Measurements from ENCODE around the gene SPTBN4.
"Not testable (repeated sequence)": the region's sequence is repeated elsewhere in the genome, so short reads cannot be mapped to it uniquely, and the experiment has no call there.

Gene SPTBN4

DNA sequence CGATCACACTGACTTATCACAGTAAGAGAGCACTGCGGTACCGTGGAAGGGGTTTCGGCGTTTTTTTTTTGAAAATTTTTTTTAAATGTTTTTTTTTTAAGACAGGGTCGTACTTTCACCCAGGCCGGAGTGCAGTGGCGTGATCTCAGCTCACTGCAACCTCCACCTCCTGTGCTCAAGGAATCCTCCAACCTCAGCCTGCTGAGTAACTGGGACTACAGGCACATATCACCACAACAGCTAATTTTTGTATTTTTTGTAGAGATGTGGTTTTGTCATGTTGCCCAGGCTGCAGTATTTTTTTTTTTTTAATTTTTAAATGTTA lies 153.3 kb downstream of the SPTBN4 start:
- Histone ChIP-seq H3K9me3 (ENCODE audit: control insufficient read depth in 5 of 5, low read length in 5 of 5) (no peaks in the 10 kb centered on the region), H3K27ac (ENCODE audit: low read depth, low read length) (no peak overlapping the region), H3K36me3 (ENCODE audit: control insufficient read depth in 5 of 5, insufficient read depth in 5 of 5, low read length in 5 of 5) (peaks cover 0 to 43% (median 29%) of the 10 kb centered on the region in 5 donors), H3K9ac (ENCODE audit: low read length in 5 of 5) (no peak overlapping the region), H3K4me3 (ENCODE audit: low read depth in 1 of 5, low read length in 5 of 5) (no peak overlapping the region), H3K27me3 (ENCODE audit: control insufficient read depth in 5 of 5, insufficient read depth in 4 of 5, low read length in 5 of 5) (no peaks in the 10 kb centered on the region), H3K4me1 (ENCODE audit: control insufficient read depth in 5 of 5, insufficient read depth in 5 of 5, low read length in 5 of 5) (no peaks in the 10 kb centered on the region)

DNA sequence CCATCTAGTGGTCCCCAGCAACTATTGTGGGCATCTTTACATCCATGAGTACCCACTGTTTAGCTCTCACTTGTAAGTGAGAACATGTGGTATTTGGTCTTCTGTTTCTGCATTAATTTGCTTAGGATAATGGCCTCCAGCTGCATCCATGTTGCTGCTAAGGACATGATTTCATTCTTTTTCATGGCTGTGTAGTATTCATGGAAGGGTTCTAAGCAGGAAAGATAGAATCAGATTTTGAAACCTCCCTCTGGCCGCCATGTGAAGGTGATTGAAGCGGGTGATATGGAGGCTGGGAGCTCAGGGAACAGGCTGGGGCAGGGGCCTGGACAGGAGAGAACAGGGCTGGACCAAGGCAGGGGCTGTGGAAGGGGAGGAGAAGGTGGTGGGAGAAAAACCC lies 154.5 kb downstream of the SPTBN4 start:
- no peaks in the 10 kb centered on the region for H3K27me3 ChIP-seq (ENCODE audit: control insufficient read depth in 5 of 5, insufficient read depth in 4 of 5, low read length in 5 of 5)

DNA sequence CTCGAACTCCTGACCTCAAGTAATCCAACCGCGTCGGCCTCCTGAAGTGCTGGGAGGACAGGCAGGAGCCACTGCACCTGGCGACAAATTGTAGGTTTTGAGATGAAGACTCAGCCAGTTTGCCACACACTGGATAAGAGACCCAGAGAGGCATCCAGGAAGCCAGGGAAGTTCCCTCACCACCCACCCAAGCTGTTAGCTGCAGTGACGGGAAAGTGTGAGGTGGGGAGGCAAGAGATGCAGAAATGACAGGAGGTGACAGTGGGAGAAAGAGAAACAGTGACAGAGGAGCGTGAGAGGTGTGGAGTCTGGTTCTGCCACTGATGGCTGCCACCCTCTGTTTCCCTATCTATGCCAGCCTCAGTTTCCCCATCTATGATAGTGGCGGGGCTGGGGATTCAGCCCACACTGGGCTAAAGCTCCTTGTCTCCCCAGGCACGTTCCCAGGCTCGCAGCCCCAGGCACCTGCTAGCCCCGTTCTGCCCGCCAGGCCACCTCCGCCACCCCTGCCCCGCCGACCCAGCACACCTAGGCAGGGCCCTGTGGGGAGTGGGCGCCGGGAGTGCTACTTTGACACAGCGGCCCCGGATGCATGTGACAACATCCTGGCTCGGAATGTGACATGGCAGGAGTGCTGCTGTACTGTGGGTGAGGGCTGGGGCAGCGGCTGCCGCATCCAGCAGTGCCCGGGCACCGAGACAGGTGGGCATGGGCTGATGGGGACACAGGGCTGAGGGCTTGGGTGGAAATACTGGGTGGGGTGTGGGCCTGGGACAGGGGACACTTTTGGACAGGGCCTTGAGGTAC lies 155.4 kb downstream of the SPTBN4 start:
- Histone ChIP-seq H3K4me3 (ENCODE audit: low read depth in 1 of 5, low read length in 5 of 5) (no peak overlapping the region), H3K36me3 (ENCODE audit: control insufficient read depth in 5 of 5, insufficient read depth in 5 of 5, low read length in 5 of 5) (peaks cover 0 to 58% (median 42%) of the 10 kb centered on the region in 5 donors), H3K9ac (ENCODE audit: low read length in 5 of 5) (no peak overlapping the region), H3K9me3 (ENCODE audit: control insufficient read depth in 5 of 5, low read length in 5 of 5) (no peaks in the 10 kb centered on the region), H3K27me3 (ENCODE audit: control insufficient read depth in 5 of 5, insufficient read depth in 4 of 5, low read length in 5 of 5) (no peaks in the 10 kb centered on the region), H3K27ac (ENCODE audit: low read depth, low read length) (no peak overlapping the region), H3K4me1 (ENCODE audit: control insufficient read depth in 5 of 5, insufficient read depth in 5 of 5, low read length in 5 of 5) (no peaks in the 10 kb centered on the region)

More for the DNA sequence above, 154.5 kb downstream of the SPTBN4 start:
- Histone ChIP-seq H3K4me1 (ENCODE audit: control insufficient read depth in 5 of 5, insufficient read depth in 5 of 5, low read length in 5 of 5) (no peaks in the 10 kb centered on the region), H3K4me3 (ENCODE audit: low read depth in 1 of 5, low read length in 5 of 5) (no peak overlapping the region), H3K9ac (ENCODE audit: low read length in 5 of 5) (no peak overlapping the region), H3K36me3 (ENCODE audit: control insufficient read depth in 5 of 5, insufficient read depth in 5 of 5, low read length in 5 of 5) (peaks cover 0 to 50% (median 38%) of the 10 kb centered on the region in 5 donors), H3K27ac (ENCODE audit: low read depth, low read length) (no peak overlapping the region), H3K9me3 (ENCODE audit: control insufficient read depth in 5 of 5, low read length in 5 of 5) (no peaks in the 10 kb centered on the region)

DNA sequence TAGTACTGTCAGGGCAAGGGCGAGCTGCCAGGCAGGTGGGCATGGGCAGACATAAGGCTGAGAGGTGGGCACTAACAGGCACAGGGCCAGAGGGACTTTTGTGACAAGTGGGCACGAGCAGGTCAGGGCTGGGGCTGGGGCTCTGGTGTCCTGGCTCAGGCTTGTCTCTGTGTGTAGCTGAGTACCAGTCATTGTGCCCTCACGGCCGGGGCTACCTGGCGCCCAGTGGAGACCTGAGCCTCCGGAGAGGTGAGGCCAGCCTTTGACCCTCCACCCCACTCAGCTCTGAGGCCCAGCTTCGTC lies 155.9 kb downstream of the SPTBN4 start:
- H3K27ac ChIP-seq (ENCODE audit: low read depth, low read length): no peak overlapping the region
- no peaks in the 10 kb centered on the region for H3K9me3 ChIP-seq (ENCODE audit: control insufficient read depth in 5 of 5, low read length in 5 of 5)
- no peaks in the 10 kb centered on the region for H3K27me3 ChIP-seq (ENCODE audit: control insufficient read depth in 5 of 5, insufficient read depth in 4 of 5, low read length in 5 of 5)
- peaks cover 0 to 62% (median 47%) of the 10 kb centered on the region in 5 donors for H3K36me3 ChIP-seq (ENCODE audit: control insufficient read depth in 5 of 5, insufficient read depth in 5 of 5, low read length in 5 of 5)
- no peaks in the 10 kb centered on the region for H3K4me1 ChIP-seq (ENCODE audit: control insufficient read depth in 5 of 5, insufficient read depth in 5 of 5, low read length in 5 of 5)
- no peak overlapping the region for H3K9ac ChIP-seq (ENCODE audit: low read length in 5 of 5)
- no peak overlapping the region for H3K4me3 ChIP-seq (ENCODE audit: low read depth in 1 of 5, low read length in 5 of 5)

DNA sequence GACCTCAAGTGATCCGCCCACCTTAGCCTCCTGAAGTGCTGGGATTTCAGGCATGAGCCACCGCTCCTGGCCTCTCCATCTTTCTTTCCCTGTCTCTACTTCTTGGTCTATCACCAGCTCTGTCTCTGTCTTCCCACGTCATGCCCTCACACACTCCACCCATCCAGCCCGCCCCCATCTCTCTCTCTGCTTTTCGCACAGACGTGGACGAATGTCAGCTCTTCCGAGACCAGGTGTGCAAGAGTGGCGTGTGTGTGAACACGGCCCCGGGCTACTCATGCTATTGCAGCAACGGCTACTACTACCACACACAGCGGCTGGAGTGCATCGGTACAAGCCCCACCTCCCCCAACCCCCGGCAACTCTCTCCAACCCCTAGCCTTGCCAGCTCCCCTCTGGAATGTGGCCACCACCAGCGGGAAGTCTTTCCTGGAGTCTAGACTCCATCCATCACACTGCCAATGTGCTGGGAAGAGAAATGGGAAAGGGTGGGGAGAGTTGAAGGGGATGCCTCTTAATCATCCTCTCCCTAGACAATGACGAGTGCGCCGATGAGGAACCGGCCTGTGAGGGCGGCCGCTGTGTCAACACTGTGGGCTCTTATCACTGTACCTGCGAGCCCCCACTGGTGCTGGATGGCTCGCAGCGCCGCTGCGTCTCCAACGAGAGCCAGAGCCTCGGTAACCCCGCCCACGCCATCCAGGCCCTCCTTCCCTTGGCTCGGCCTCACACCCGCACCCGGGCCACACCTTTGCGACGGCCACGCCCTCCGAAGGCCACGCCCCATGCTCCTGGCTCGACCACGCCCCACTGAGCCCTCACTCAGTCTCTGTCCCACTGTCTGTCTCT lies 156.8 kb downstream of the SPTBN4 start:
- Histone ChIP-seq H3K4me3 (ENCODE audit: low read depth in 1 of 5, low read length in 5 of 5) (no peak overlapping the region), H3K9me3 (ENCODE audit: control insufficient read depth in 5 of 5, low read length in 5 of 5) (no peaks in the 10 kb centered on the region), H3K36me3 (ENCODE audit: control insufficient read depth in 5 of 5, insufficient read depth in 5 of 5, low read length in 5 of 5) (peaks cover 0 to 62% (median 47%) of the 10 kb centered on the region in 5 donors), H3K9ac (ENCODE audit: low read length in 5 of 5) (no peak overlapping the region), H3K4me1 (ENCODE audit: control insufficient read depth in 5 of 5, insufficient read depth in 5 of 5, low read length in 5 of 5) (no peaks in the 10 kb centered on the region), H3K27ac (ENCODE audit: low read depth, low read length) (no peak overlapping the region), H3K27me3 (ENCODE audit: control insufficient read depth in 5 of 5, insufficient read depth in 4 of 5, low read length in 5 of 5) (no peaks in the 10 kb centered on the region)

DNA sequence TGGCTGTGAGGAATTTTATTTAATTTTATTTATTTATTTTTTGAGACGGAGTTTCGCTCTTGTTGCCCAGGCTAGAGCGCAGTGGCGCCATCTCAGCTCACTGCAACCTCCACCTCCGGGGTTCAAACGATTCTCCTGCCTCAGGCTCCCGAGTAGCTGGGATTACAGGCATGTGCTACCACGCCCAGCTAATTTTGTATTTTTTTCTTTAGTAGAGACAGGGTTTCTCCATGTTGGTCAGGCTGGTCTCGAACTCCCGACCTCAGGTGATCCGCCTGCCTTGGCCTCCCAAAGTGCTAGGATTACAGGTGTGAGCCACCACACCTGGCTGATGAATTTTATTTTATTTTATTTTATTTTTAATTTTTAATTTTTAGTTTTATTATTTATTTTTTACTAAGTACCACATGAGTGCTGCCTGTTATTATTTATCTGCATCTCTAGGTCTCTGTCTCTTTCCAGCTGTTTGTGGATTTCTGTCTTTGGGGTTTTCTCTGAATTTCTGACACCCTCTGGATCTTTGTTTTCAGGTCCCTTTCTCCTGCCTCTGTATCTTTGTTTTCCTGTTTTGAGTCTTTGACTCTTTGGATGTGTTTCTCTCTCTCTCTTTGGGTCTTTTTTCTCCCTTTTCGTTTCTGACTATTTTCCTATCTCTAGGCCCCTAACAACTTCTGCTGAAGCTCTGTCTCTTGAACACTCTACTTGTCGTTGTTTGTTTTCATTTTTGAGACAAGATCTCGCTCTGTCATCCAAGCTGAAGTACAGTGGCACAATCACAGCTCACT lies 157.8 kb downstream of the SPTBN4 start:
- not testable (repeated sequence) for H3K4me3 ChIP-seq (ENCODE audit: low read depth in 1 of 5, low read length in 5 of 5); H3K27me3 ChIP-seq (ENCODE audit: control insufficient read depth in 5 of 5, insufficient read depth in 4 of 5, low read length in 5 of 5); H3K9me3 ChIP-seq (ENCODE audit: control insufficient read depth in 5 of 5, low read length in 5 of 5); H3K4me1 ChIP-seq (ENCODE audit: control insufficient read depth in 5 of 5, insufficient read depth in 5 of 5, low read length in 5 of 5); H3K9ac ChIP-seq (ENCODE audit: low read length in 5 of 5); H3K27ac ChIP-seq (ENCODE audit: low read depth, low read length)
- H3K36me3 ChIP-seq (ENCODE audit: control insufficient read depth in 5 of 5, insufficient read depth in 5 of 5, low read length in 5 of 5): peaks cover 0 to 64% (median 46%) of the 10 kb centered on the region in 5 donors

DNA sequence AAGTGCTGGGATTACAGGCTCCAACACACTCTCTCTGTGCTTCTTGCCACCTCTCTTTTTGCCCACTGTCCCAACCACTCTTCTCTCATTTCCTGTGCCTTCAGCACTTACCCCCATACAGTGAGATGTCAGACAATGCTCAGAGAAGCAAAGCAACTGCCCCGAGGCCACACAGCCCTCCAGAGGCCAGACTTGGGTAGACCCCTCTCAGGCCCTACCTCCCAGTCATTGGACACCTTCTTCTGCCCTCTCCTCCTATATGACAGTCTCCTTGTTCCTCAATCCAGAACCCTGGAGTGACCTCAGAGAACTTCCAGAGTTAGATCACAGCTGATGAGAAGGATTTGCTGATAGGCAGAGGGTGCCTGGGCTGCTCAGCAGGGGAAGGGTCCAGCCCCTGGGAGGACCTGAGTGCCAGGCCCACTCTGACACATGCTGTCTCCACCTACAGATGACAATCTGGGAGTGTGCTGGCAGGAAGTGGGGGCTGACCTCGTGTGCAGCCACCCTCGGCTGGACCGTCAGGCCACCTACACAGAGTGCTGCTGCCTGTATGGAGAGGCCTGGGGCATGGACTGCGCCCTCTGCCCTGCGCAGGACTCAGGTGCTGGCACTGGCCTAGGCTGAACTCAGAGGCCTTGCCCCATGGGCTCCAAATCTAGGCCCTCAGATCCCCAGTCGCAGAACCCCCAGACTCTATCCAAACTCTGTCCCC lies 158.8 kb downstream of the SPTBN4 start:
- H3K4me1 ChIP-seq (ENCODE audit: control insufficient read depth in 5 of 5, insufficient read depth in 5 of 5, low read length in 5 of 5): no peaks in the 10 kb centered on the region
- H3K4me3 ChIP-seq (ENCODE audit: low read depth in 1 of 5, low read length in 5 of 5): no peak overlapping the region
- no peak overlapping the region for H3K27ac ChIP-seq (ENCODE audit: low read depth, low read length)
- H3K27me3 ChIP-seq (ENCODE audit: control insufficient read depth in 5 of 5, insufficient read depth in 4 of 5, low read length in 5 of 5): no peaks in the 10 kb centered on the region
- H3K9me3 ChIP-seq (ENCODE audit: control insufficient read depth in 5 of 5, low read length in 5 of 5): no peaks in the 10 kb centered on the region
- no peak overlapping the region for H3K9ac ChIP-seq (ENCODE audit: low read length in 5 of 5)
- peaks cover 3 to 62% (median 48%) of the 10 kb centered on the region in 5 donors for H3K36me3 ChIP-seq (ENCODE audit: control insufficient read depth in 5 of 5, insufficient read depth in 5 of 5, low read length in 5 of 5)
